Measurements from ENCODE around the gene CRYGD.

DNA sequence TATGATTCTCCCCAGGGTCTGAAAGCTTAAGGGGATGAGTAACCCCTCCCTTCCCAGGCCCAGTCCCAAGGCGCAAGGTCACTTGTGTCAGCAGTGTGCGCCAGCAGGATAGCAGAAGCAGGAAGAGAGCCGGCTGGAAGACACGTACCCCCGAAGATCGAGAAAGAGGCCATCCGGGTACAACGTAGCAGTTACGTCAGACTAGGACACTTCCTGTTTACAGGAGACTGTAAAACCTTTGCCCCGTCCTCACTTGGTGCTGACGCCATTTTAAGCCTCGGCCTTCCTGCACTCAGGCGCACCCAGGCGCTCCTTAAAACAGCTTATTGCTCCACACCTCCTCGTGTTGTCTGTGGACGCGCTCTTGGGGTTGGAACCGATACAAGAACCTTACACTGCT lies 15.1 kb upstream of the CRYGD start:
- TF ChIP-seq, protein P1, sequence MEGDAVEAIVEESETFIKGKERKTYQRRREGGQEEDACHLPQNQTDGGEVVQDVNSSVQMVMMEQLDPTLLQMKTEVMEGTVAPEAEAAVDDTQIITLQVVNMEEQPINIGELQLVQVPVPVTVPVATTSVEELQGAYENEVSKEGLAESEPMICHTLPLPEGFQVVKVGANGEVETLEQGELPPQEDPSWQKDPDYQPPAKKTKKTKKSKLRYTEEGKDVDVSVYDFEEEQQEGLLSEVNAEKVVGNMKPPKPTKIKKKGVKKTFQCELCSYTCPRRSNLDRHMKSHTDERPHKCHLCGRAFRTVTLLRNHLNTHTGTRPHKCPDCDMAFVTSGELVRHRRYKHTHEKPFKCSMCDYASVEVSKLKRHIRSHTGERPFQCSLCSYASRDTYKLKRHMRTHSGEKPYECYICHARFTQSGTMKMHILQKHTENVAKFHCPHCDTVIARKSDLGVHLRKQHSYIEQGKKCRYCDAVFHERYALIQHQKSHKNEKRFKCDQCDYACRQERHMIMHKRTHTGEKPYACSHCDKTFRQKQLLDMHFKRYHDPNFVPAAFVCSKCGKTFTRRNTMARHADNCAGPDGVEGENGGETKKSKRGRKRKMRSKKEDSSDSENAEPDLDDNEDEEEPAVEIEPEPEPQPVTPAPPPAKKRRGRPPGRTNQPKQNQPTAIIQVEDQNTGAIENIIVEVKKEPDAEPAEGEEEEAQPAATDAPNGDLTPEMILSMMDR (conservative IDR thresholded peaks at IDR 0.05 in 1 of 2, IDR thresholded peaks at IDR 0.05 in 1 of 2; ENCODE audit: low read depth in 1 of 2, low read length in 2 of 2) = no peak
- TF ChIP-seq EZH2 (IDR thresholded peaks at IDR 0.05; ENCODE audit: low read length, missing control alignments) = no peak

Measured in fibroblast of lung (primary cell).